Uterus (tissue), 4 donors: Measurements from ENCODE around the gene CDK6. TPM values are rescaled to one million over a fixed set of nuclear protein-coding genes. Genes with fewer than 3 reads are reported as not detected.
A peak's percentile ranks its signal among the peaks of the same experiment; 100 is the strongest.

Source experiments
- DNase-seq, 2 donors: peaks; one replicate each; pipeline ENCODE4 v3.0.0-alpha.2; 2019 to 2020
- H3K27ac ChIP-seq, 2 donors: fragments of 200-600 bp; sonication (generic); 1 replicate in 1 of 2; 2 replicates in 1 of 2; pipeline ENCODE4 v1.5.1; 2016 to 2018
- H3K27me3 ChIP-seq, 2 donors: fragments of 200-600 bp; sonication (generic); one replicate each; pipeline ENCODE4 v1.5.1; 2018 to 2019; ENCODE audit warnings: control low read depth in 1 of 2
- H3K36me3 ChIP-seq, 2 donors: fragments of 200-600 bp; sonication (generic); one replicate each; pipeline ENCODE4 v1.5.1; 2019; ENCODE audit warnings: control low read depth in 1 of 2
- H3K4me1 ChIP-seq, 2 donors: fragments of 200-600 bp; sonication (generic); one replicate each; pipeline ENCODE4 v1.5.1; 2018 to 2019; ENCODE audit warnings: control low read depth in 1 of 2
- H3K4me3 ChIP-seq, 2 donors: fragments of 200-600 bp; sonication (generic); 1 replicate in 1 of 2; 2 replicates in 1 of 2; pipeline ENCODE4 v1.5.1; 2018 to 2019; ENCODE audit warnings: mild to moderate bottlenecking in 1 of 2
- H3K9me3 ChIP-seq, 2 donors: fragments of 200-600 bp; sonication (generic); one replicate each; pipeline ENCODE4 v1.5.1; 2019; ENCODE audit warnings: control low read depth in 1 of 2
- POLR2A ChIP-seq, 2 donors: fragments of 450-650 bp; IDR thresholded peaks; one replicate each; pipeline ENCODE4 v1.6.1; 2016; ENCODE audit warnings: antibody characterized with exemption in 2 of 2, mild to moderate bottlenecking in 1 of 2, moderate library complexity in 1 of 2
- intact Hi-C: fragments of 100-400 bp; cut with DNase I; formaldehyde crosslinking; loops from one replicate; pipeline ENCODE4 v1.15.1; 2023; ENCODE audit warnings: low total_unique reads
- total RNA-seq, 4 donors: library from RNA; depleted of rRNA in 3 of 4; stranded (reverse); fragments of >200 nt in 3 of 4; gene quantifications; one replicate each; pipeline versions ENCODE4 v1.1.0 to v1.2.4, GENCODE V29; 2014 to 2023
- TF ChIP-seq, protein P1 (sequence below), 4 experiments: fragments of 200-600 bp in 2 of 4; fragments of 450-650 bp in 2 of 4; sonication (generic) in 2 of 4; IDR thresholded peaks; one replicate each; pipeline ENCODE4 v1.5.1; 2016 to 2019; ENCODE audit warnings: antibody characterized with exemption in 4 of 4, mild to moderate bottlenecking in 2 of 4, moderate library complexity in 1 of 4
- donor health status: DM: yes; HTN: yes; CAD: no.

The CDK6 gene
- total RNA-seq, 4 donors from 2014 or later = 5.9 to 117 (median 15.2) TPM

DNA sequence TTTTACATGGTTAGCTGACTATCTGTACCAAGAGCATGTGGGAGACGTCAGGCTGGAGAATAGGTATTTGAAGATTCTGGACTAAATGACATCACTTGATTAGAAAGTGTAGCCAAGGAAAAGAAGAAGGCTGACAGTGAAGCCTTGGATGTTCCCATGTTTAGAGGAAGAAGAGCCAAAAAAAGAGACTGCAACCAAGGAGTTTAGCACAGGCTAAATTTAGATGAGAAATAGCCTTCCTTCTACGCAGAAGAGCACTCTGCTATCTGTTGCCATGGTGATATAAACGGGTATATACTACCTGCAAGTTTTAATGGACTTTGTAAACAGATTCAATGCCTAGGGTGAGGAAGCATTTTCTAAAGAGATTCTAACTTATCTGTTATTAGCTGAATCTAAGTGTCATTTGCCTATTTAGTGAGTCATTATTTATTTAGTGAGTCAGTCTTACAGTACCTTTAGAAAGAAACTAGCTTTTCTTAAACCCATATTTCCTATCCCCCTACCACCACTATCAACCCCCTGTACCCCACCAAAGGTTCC is 69.8 kb downstream of the CDK6 start:
- Histone ChIP-seq H3K27ac (peak overlapping the region in 1 of 2 donors; percentile 53), H3K4me1 (peaks cover 0 to 5% of the 10 kb centered on the region in 2 donors), H3K4me3 (no peak overlapping the region), H3K9me3 (no peaks in the 10 kb centered on the region), H3K27me3 (no peaks in the 10 kb centered on the region), H3K36me3 (no peaks in the 10 kb centered on the region)
- intact Hi-C loops = no loop called here
- DNase-seq = no peak
- TF ChIP-seq, protein P1, sequence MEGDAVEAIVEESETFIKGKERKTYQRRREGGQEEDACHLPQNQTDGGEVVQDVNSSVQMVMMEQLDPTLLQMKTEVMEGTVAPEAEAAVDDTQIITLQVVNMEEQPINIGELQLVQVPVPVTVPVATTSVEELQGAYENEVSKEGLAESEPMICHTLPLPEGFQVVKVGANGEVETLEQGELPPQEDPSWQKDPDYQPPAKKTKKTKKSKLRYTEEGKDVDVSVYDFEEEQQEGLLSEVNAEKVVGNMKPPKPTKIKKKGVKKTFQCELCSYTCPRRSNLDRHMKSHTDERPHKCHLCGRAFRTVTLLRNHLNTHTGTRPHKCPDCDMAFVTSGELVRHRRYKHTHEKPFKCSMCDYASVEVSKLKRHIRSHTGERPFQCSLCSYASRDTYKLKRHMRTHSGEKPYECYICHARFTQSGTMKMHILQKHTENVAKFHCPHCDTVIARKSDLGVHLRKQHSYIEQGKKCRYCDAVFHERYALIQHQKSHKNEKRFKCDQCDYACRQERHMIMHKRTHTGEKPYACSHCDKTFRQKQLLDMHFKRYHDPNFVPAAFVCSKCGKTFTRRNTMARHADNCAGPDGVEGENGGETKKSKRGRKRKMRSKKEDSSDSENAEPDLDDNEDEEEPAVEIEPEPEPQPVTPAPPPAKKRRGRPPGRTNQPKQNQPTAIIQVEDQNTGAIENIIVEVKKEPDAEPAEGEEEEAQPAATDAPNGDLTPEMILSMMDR (IDR thresholded peaks at IDR 0.05) = no peak
- TF ChIP-seq POLR2A (IDR thresholded peaks at IDR 0.05) = no peak

DNA sequence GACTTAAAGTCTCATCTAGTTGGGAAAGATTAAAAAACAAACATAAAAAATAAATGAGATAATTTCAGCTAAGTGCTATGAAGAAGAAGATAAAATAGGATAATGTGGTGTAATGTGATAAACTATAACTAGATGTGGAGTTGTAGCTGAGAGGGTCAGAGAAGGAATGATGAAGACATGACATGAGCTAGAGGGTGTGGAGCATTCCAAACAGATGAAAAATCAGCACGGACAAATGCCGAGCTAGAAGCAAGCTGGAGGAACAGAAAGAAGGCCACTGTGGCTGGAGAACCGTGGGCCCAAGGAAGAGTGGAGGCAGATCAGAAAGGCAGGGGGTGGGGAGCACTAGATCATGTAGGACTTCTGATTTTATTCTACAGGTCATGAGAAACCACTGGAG is 70.6 kb downstream of the CDK6 start:
- H3K4me1 ChIP-seq = peaks cover 0 to 5% of the 10 kb centered on the region in 2 donors
- no peaks in the 10 kb centered on the region for H3K36me3 ChIP-seq
- H3K27ac ChIP-seq = peak overlapping the region in 1 of 2 donors; percentile 53
- no peak for DNase-seq
- no peaks in the 10 kb centered on the region for H3K9me3 ChIP-seq
- intact Hi-C loops = no loop called here
- H3K4me3 ChIP-seq = no peak overlapping the region
- no peaks in the 10 kb centered on the region for H3K27me3 ChIP-seq
- TF ChIP-seq, protein P1 (IDR thresholded peaks at IDR 0.05) = no peak
- no peak for TF ChIP-seq POLR2A (IDR thresholded peaks at IDR 0.05)

DNA sequence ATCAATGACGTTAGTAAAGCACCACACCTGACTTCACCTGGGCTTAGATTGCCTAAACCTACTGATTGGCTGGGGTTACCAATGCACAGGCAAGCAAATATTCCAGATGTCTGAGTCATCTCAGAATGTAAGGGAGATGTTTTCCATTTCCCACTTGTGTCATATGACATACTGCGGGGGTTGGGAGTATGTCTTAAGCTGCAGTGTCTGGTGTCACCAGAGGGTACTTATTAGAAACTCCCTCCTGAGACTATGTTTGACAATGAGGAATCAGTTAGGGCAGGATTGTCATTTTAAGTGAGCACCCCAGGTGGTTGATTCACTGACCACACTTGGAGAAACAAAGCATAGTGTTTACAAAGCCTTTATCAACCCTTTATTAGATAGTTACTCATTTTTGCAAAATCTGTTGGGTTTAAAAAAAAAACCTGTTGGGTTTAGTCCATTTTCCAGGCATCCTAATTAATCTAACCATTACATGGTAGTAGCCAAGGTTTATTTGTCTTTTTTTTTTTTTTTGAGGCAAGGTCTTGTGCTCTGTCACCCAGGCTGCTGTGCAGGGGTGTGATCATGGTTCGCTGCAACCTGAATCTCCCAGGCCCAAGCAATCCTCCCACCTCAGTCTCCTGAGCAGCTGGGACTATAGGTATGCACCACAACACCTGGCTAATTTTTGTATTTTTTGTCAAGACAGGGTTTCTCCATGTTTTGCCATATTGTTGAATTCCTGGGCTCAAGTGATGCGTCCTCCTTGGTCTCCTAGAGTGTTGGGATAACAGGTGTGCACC is 72.5 kb downstream of the CDK6 start:
- no peak overlapping the region for H3K27ac ChIP-seq
- intact Hi-C loops = no loop called here
- peaks cover 0 to 5% of the 10 kb centered on the region in 2 donors for H3K4me1 ChIP-seq
- TF ChIP-seq, protein P1 (IDR thresholded peaks at IDR 0.05) = no peak
- TF ChIP-seq POLR2A (IDR thresholded peaks at IDR 0.05) = no peak
- no peaks in the 10 kb centered on the region for H3K9me3 ChIP-seq
- H3K4me3 ChIP-seq = no peak overlapping the region
- H3K36me3 ChIP-seq = no peaks in the 10 kb centered on the region
- H3K27me3 ChIP-seq = no peaks in the 10 kb centered on the region
- no peak for DNase-seq

DNA sequence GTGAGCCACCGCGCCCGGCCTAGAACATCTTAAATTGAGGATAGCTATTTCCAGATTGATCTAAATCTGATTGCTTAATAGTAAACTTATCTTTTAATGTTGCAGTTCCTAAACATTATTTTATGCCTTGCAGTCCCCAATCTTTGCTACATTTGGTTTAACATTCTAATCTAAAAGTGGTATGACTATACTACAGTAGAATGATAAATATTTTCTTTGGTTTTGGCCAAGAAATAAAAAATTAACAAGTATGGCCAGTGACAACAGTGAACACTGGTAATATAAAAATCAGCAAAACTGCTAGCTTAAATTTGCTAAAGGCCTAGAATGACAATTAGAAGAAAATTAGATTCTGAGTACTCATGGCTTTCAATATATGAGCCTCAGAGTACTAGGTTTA is 73.5 kb downstream of the CDK6 start:
- no peak overlapping the region for H3K27ac ChIP-seq
- no peak overlapping the region for H3K4me3 ChIP-seq
- intact Hi-C loops = no loop called here
- no peaks in the 10 kb centered on the region for H3K9me3 ChIP-seq
- no peaks in the 10 kb centered on the region for H3K27me3 ChIP-seq
- peaks cover 0 to 5% of the 10 kb centered on the region in 2 donors for H3K4me1 ChIP-seq
- DNase-seq = no peak
- TF ChIP-seq POLR2A (IDR thresholded peaks at IDR 0.05) = no peak
- TF ChIP-seq, protein P1 (IDR thresholded peaks at IDR 0.05) = no peak
- no peaks in the 10 kb centered on the region for H3K36me3 ChIP-seq

DNA sequence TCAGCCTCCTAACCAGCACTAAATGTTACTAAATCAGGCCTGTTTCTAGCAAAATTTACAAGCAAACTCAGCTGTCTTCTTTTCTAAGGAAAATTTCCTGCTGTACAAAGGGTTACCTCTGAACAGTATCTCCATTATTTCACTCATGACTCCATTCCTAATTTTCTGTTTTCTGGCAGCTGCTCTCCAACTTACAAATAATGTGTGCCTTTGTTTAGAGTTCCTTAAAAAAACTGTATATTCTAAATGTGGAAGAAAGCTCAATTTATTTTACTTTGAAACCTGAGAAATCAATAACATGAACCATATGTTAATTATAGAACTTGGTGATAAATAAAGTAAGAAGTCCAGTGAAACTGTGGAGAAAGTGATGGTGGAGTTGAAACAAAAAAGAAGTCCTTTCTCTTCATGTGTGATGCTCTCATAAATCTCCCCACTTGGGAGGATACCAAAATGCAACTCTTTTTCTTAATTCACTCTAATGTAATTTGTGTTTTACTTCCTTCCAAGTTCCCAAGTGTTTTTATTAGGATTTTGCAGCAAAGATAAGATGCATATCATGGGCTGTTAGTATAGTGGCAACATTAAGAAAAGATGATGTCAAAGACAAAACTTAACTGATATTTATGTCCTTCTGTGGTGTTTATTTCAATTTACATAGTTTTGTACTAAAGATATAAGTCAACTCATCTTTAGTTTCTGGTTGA is 74.8 kb downstream of the CDK6 start:
- Histone ChIP-seq H3K27ac (no peak overlapping the region), H3K9me3 (no peaks in the 10 kb centered on the region), H3K36me3 (no peaks in the 10 kb centered on the region), H3K4me1 (peaks cover 0 to under 1% of the 10 kb centered on the region in 2 donors), H3K4me3 (no peak overlapping the region), H3K27me3 (no peaks in the 10 kb centered on the region)
- no peak for DNase-seq
- intact Hi-C loops = no loop called here
- TF ChIP-seq POLR2A (IDR thresholded peaks at IDR 0.05) = no peak
- TF ChIP-seq, protein P1 (IDR thresholded peaks at IDR 0.05) = no peak
